ENCODE results near the gene PLXNA2. TPM values are rescaled to one million over a fixed set of nuclear protein-coding genes. Genes with fewer than 3 reads are reported as not detected.

Gene PLXNA2
- total and polyA plus RNA-seq, 3 donors from 2014 or later: 4.1 to 5.5 (median 4.7) TPM

DNA sequence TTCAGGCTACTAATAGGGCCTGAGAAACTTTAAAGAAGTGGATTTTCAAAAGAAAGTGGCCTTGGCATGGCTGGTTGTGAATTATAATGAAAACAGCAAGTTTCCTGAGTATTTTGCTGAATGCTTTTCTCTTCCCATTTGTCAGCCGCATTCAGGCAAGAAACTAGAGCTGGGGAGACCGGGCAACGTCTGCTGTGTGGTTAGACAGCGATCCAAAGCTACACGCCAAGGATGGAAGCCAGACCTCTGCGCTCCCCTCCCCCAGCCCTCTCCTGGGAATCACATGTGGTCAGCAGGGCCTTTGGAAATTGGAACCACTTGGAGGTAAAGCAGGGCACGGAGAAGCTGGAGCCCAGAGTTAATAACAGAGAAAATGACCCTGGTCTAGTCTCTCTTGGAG lies 219.2 kb downstream of the PLXNA2 start:
- H3K9me3 ChIP-seq: no peaks in the 10 kb centered on the region
- intact Hi-C loops (cut with DNase I; ENCODE audit: low total_unique reads): loop anchor here (10.0 kb wide), 1 partner anchor 220 kb away; the partner anchor contains the start of gene PLXNA2
- H3K27me3 ChIP-seq: no peaks in the 10 kb centered on the region
- WGBS, 2 donors: 84 to 86% methylated on average over 7 of the region's 7 CpGs
- no peaks in the 10 kb centered on the region for H3K36me3 ChIP-seq (ENCODE audit: low read depth, missing control alignments)
- no peak overlapping the region for H3K27ac ChIP-seq
- no peak overlapping the region for H3K4me3 ChIP-seq
- no peak for DNase-seq
- H3K4me1 ChIP-seq: peaks cover 10% of the 10 kb centered on the region
- no peak for TF ChIP-seq POLR2A (IDR thresholded peaks at IDR 0.05)

DNA sequence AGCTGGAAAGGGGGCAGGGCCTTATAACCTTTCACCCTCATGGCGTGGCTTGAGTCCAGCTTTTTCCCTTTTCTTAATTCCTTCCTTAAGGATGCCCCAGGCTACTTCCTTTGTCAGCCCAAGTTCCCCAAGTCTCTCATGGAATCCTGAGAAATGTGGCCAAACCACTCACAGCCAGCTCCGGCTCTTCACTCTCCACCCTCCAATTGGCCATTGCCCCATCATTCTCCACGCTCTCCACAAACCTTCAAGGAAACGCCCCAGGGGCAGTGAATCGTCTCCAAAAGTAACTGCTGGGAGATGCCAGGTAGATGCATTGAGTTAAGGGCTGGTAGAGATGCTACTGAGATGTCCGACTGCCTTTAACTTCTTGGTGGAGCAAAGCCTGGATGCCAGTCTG lies 219.8 kb downstream of the PLXNA2 start:
- intact Hi-C loops (cut with DNase I; ENCODE audit: low total_unique reads): loop anchor here (10.0 kb wide), 1 partner anchor 220 kb away; the partner anchor contains the start of gene PLXNA2
- no peak for DNase-seq
- WGBS, 2 donors: 87 to 92% methylated on average over 6 of the region's 6 CpGs

DNA sequence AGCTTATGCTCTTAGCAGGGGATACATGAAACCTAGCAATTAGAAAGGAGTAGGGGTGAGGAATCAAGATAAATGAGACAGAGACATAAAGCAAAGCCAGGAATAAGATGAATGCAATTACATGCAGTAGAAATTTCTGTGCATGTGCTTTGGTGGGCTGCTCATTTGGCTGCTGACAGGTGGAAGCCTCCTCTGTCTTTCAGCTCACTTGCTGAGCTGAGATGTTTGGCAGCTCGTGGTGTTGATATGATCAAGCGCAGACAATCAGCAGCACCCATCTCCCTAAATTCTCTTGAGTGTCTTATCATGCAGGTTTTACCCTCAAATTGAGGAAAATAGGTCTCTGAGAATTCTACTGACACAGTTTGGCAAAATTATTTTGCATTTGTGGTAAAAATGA lies 224.9 kb downstream of the PLXNA2 start:
- H3K27me3 ChIP-seq: no peaks in the 10 kb centered on the region
- no peaks in the 10 kb centered on the region for H3K4me1 ChIP-seq
- no peak overlapping the region for H3K27ac ChIP-seq
- no peak for TF ChIP-seq POLR2A (IDR thresholded peaks at IDR 0.05)
- TF ChIP-seq, protein P1, sequence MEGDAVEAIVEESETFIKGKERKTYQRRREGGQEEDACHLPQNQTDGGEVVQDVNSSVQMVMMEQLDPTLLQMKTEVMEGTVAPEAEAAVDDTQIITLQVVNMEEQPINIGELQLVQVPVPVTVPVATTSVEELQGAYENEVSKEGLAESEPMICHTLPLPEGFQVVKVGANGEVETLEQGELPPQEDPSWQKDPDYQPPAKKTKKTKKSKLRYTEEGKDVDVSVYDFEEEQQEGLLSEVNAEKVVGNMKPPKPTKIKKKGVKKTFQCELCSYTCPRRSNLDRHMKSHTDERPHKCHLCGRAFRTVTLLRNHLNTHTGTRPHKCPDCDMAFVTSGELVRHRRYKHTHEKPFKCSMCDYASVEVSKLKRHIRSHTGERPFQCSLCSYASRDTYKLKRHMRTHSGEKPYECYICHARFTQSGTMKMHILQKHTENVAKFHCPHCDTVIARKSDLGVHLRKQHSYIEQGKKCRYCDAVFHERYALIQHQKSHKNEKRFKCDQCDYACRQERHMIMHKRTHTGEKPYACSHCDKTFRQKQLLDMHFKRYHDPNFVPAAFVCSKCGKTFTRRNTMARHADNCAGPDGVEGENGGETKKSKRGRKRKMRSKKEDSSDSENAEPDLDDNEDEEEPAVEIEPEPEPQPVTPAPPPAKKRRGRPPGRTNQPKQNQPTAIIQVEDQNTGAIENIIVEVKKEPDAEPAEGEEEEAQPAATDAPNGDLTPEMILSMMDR (IDR thresholded peaks at IDR 0.05): no peak
- no peak for DNase-seq
- H3K4me3 ChIP-seq: no peak overlapping the region
- WGBS, 2 donors: 78 to 93% methylated on average over 2 of the region's 2 CpGs
- H3K9me3 ChIP-seq: no peaks in the 10 kb centered on the region
- intact Hi-C loops (cut with DNase I; ENCODE audit: low total_unique reads): no loop called here
- no peaks in the 10 kb centered on the region for H3K36me3 ChIP-seq (ENCODE audit: low read depth, missing control alignments)

More for the DNA sequence above, 219.8 kb downstream of the PLXNA2 start:
- Histone ChIP-seq H3K4me3 (no peak overlapping the region), H3K27ac (no peak overlapping the region), H3K27me3 (no peaks in the 10 kb centered on the region), H3K9me3 (no peaks in the 10 kb centered on the region), H3K4me1 (peaks cover 4% of the 10 kb centered on the region), H3K36me3 (ENCODE audit: low read depth, missing control alignments) (no peaks in the 10 kb centered on the region)
- TF ChIP-seq, protein P1 (IDR thresholded peaks at IDR 0.05): no peak
- TF ChIP-seq POLR2A (IDR thresholded peaks at IDR 0.05): no peak

DNA sequence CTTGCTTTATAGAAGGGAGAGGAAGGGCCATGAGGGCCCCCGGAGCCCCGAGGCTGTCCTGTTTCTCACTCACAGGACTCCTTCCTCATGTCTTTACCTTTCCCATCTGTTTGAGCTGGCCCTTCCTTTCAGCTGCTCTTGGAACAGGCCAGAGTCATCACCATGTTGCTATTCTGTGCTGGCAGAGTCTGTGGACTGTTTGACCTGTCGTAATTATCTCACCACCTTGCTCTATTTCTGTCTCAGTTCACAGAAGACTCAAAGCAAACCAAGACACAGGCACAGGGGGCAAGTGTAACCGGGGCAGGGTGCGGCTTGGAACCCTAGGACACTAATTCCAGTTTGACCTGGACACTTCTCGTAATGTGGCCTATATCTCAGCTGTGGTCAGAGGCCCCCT lies 228.9 kb downstream of the PLXNA2 start:
- DNase-seq: no peak
- intact Hi-C loops (cut with DNase I; ENCODE audit: low total_unique reads): no loop called here
- no peak overlapping the region for H3K27ac ChIP-seq
- 78 to 81% methylated on average over 6 of the region's 6 CpGs for WGBS, 2 donors
- no peak overlapping the region for H3K4me3 ChIP-seq
- no peak for TF ChIP-seq POLR2A (IDR thresholded peaks at IDR 0.05)
- TF ChIP-seq, protein P1 (IDR thresholded peaks at IDR 0.05): no peak
- peaks cover 3% of the 10 kb centered on the region for H3K4me1 ChIP-seq
- no peaks in the 10 kb centered on the region for H3K36me3 ChIP-seq (ENCODE audit: low read depth, missing control alignments)
- no peaks in the 10 kb centered on the region for H3K27me3 ChIP-seq
- H3K9me3 ChIP-seq: no peaks in the 10 kb centered on the region

DNA sequence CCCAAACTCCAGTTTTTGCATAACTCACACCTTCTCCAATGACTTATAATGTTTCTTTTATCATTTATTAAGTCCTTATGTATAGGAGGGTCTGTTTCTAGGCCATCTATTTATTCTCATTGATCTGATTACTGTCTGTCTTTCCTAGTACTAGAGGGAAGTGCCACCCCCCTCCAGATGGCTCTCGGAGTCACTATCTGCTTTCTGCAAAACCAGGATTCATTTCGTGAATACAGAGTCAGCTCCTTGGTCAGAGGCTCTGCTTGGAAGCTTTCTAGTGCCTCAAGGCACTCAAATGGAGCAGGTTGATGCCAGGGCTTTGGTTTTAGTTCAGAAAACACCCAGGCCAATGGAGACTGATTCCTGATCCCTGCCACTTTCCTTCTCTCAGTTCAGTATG lies 231.0 kb downstream of the PLXNA2 start:
- 80 to 91% methylated on average over 2 of the region's 2 CpGs for WGBS, 2 donors
- DNase-seq: no peak

More for the DNA sequence above, 231.0 kb downstream of the PLXNA2 start:
- intact Hi-C loops (cut with DNase I; ENCODE audit: low total_unique reads): no loop called here
- Histone ChIP-seq H3K4me1 (peaks cover 5% of the 10 kb centered on the region), H3K27me3 (no peaks in the 10 kb centered on the region), H3K36me3 (ENCODE audit: low read depth, missing control alignments) (no peaks in the 10 kb centered on the region), H3K4me3 (no peak overlapping the region), H3K27ac (no peak overlapping the region), H3K9me3 (no peaks in the 10 kb centered on the region)
- TF ChIP-seq, protein P1 (IDR thresholded peaks at IDR 0.05): no peak
- no peak for TF ChIP-seq POLR2A (IDR thresholded peaks at IDR 0.05)
